AG09309 (cell line): ENCODE data around the gene PGM5.

Source experiments
- DNase-seq: peaks from one replicate; pipeline ENCODE4 v3.0.0-alpha.2; 2010; ENCODE audit warnings: low read depth
- H3K4me3 ChIP-seq: 2 replicates; pipeline ENCODE4 v1.5.1; 2011; ENCODE audit warnings: mild to moderate bottlenecking, low read depth, low read length, moderate library complexity; ENCODE audit not compliant: control insufficient read depth
- TF ChIP-seq, protein P1 (sequence below): IDR thresholded peaks from 2 replicates; pipeline ENCODE4 v1.5.1; 2011; ENCODE audit warnings: mild to moderate bottlenecking, low read depth, low read length, inconsistent platforms; ENCODE audit not compliant: insufficient read depth, control insufficient read depth; ENCODE audit errors: missing control alignments

Gene PGM5

DNA sequence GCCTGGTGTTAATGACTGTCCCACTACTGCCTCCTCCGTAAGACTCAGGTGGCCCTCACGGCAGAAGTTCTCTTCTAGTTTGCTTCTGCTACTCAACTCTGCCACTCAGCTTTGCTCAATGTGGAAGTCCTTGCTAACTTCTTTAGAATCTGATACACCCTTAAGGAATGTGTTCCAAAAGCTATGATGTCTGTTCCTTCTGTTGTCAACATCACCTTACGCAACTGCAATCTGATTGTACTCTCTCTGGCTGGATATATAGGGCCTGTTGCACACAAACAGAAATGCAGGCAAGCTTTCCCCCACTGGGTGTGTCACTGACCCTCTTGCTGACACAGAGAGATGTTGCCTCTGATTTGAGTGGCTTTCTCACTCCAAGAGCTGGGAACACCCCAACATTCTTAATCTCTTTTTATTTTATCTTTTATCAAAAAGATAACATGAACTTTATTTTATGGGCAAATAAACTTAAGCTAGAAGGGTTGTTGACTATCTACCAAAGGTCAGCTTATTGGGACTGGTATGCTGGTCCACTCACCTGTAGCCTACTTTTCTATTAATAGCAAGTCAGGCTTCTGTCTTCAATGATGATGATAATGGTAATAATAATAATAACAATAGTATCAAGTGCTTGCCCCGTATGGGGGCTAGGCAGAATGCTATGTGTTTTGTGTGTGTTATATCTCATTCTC lies 159.1 kb downstream of the PGM5 start:
- TF ChIP-seq, protein P1, sequence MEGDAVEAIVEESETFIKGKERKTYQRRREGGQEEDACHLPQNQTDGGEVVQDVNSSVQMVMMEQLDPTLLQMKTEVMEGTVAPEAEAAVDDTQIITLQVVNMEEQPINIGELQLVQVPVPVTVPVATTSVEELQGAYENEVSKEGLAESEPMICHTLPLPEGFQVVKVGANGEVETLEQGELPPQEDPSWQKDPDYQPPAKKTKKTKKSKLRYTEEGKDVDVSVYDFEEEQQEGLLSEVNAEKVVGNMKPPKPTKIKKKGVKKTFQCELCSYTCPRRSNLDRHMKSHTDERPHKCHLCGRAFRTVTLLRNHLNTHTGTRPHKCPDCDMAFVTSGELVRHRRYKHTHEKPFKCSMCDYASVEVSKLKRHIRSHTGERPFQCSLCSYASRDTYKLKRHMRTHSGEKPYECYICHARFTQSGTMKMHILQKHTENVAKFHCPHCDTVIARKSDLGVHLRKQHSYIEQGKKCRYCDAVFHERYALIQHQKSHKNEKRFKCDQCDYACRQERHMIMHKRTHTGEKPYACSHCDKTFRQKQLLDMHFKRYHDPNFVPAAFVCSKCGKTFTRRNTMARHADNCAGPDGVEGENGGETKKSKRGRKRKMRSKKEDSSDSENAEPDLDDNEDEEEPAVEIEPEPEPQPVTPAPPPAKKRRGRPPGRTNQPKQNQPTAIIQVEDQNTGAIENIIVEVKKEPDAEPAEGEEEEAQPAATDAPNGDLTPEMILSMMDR, result no peak
- H3K4me3 ChIP-seq, result no peak overlapping the region
- peak; percentile 32 for DNase-seq

DNA sequence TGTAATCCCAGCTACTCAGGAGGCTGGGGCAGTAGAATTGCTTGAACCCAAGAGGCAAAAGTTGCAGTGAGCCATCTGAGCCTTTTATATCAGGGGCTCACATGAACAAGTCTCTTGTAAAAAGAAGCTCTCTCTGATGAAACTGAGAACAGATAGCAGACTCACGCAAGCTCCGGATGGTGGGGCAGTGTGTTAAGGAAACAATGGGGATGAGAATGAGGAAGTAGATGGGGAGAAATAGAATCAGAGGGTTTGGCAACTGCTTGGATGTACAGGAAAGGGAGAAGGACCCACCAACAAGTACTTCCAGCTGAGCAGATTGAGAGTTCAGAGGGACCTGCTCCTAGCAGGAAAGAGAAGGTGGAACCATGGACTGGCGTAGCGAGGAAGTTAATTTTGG lies 165.7 kb downstream of the PGM5 start:
- no peak overlapping the region for H3K4me3 ChIP-seq
- no peak for DNase-seq
- TF ChIP-seq, protein P1, result no peak

DNA sequence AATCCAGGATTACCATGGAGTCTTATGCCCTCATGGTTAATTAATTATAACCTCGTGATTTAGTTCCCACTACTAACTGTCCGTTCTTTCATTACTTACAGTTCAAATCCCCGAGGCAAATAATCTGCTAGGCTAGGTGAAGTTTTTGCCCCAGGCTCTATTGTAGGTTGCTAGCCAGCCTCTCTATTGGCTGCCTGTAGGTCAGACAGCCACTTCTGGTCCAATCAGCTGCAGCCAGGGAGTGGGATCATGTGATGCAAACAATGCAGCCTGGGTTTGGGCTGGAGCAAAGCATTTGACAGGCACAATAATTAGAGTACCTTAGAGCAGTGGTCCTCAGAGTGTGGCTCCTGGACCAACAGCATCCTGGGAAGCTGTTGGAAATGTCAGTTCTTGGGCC lies 166.5 kb downstream of the PGM5 start:
- TF ChIP-seq, protein P1, result no peak
- DNase-seq, result no peak
- H3K4me3 ChIP-seq, result no peak overlapping the region

DNA sequence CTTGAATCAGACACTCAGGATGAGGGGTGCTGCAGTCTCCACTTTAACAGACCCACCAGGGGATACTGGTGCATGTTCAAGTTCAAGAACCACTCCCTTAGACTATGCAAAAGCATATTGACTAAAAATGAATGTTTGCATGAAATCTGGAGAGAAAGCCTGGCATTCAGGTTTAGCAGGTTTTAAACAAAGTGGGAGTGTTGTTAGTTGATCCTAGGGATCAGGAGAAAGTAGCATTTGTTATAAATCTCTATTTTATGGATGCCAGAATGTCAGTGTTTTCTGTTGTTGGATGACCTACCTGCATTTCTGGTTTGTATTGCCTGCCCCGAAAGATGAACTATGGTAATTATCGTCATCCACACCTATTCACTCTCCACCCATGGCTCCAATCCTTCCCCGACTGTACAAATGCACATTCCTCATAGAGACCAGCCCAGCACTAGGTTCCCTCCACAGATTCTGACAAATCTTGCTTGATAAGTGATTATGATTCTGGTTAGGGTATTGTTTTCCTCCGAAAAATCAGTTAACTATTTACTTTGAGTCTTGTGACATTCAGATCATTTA lies 167.0 kb downstream of the PGM5 start:
- H3K4me3 ChIP-seq, result no peak overlapping the region
- TF ChIP-seq, protein P1, result no peak
- no peak for DNase-seq

DNA sequence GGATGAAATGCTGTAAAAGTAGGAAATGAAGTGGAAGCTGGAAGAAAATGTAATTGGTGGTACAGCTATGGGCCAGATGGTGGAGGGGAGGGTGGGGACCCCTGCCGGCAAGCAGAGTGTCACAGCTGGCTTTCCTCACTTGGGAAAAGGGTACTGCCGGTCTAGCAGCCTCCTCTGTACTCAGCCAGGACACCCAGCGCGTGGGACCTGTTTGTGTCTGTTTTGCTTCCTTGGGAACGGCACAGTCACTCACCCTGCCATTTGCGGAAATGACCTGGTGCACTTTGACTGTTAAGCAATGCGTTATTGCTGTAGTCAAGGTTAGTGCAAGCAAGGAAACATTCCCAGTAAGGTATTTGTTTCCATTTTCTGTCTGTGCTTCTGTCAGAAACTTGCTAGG lies 174.2 kb downstream of the PGM5 start:
- TF ChIP-seq, protein P1, result no peak
- no peak overlapping the region for H3K4me3 ChIP-seq
- DNase-seq, result no peak

DNA sequence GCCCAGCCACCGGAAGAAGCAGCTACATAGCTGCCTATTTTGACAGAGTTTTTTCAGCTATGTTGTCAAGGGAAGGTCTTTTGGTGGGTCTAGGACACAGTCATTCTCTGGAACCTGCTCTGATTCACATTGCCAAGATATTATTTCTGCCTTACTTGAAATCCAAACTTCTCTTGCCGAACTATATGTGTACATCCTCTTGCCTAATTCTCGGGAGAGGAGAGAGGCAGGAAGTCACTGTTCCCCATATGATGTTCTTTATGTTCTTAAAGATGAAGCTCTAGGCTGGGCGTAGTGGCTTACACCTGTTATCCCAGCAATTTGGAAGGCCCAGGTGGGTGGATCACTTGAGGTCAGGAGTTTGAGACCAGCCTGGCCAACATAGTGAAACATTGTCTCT lies 175.7 kb downstream of the PGM5 start:
- TF ChIP-seq, protein P1, result no peak
- no peak overlapping the region for H3K4me3 ChIP-seq
- no peak for DNase-seq
